ENCODE measurements around the gene RALBP1.
"Not testable (repeated sequence)": the region's sequence is repeated elsewhere in the genome, so short reads cannot be mapped to it uniquely, and the experiment has no call there.

The RALBP1 gene

DNA sequence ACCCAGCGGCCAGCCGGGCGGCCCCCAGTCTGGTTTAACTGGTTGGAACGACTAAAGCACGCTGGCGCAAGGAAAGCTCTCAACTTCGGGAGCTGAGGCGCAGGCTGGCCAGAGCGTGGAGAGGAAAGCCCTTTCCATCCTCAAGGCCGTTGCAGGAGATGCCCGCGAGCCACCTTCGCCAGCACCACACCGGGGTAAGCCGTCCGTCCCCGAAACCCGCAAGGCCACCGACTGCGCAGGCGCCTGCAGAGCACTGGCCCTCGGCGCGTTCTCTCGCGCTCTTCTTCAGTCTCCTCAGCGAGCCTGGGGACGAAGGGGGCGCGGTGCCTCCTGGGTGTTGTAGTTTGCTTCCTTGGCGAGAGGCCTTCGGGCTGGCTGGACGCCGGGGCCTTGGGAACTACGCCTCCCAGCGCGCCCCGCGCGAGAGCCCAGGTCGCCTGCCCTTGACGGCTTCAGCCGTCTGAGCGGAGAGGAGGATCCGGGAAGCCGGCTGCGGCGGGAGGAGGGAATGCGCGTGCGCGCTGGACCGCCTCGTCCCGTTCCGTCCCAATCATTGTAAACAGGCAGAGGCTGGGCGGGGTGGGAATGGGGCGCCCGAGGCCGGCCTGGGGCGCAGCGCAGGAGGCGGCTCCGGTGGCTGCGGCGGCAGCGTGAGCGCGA lies at the start of gene RALBP1:
TSS of gene RALBP1 (plus strand) at position 531 of the 660 bp plus-strand sequence. CDS start 37,533 bp downstream, outside the sequence.
- DNase-seq = peak; percentile 82

DNA sequence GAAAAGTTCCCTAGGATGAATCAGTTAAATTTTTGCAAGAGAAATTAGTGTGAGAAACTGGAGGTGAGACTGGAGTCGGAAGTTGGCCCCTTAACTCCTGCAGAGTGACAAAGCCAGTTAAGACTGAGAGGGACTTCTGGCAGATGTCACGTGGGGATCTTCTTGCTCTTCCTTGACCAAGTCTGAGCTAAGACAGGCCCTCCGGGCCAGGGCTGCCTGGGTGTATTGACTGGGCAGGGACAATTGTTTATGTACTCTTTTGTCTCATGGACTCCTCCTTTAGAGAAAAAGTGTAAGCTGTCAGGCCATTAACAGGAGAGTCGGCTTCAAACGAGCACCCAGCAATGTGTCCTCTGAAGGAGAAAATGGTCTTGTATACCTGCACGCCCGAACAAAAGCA lies 48.6 kb upstream of the RALBP1 start:
- DNase-seq = no peak

DNA sequence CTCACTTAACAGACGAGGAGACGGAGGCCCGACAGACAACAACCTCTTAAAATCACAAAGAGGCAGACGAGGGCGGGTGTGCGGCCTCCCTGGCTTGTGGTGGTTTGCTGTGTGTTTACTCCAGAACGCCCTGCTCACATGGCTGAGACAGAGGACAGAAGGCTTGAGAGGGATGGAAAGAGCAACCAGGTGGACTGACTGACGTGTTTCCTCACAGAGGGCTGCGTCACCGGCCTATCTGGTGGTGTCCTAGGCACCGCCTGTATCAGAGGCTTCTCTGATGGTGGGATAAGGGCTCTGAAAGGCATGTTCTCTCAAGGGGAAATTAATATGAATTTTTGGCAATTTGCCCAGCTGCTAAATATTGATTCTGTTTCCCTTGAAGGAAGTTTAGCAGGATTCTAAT lies 47.0 kb upstream of the RALBP1 start:
- peak; percentile 37 for DNase-seq

DNA sequence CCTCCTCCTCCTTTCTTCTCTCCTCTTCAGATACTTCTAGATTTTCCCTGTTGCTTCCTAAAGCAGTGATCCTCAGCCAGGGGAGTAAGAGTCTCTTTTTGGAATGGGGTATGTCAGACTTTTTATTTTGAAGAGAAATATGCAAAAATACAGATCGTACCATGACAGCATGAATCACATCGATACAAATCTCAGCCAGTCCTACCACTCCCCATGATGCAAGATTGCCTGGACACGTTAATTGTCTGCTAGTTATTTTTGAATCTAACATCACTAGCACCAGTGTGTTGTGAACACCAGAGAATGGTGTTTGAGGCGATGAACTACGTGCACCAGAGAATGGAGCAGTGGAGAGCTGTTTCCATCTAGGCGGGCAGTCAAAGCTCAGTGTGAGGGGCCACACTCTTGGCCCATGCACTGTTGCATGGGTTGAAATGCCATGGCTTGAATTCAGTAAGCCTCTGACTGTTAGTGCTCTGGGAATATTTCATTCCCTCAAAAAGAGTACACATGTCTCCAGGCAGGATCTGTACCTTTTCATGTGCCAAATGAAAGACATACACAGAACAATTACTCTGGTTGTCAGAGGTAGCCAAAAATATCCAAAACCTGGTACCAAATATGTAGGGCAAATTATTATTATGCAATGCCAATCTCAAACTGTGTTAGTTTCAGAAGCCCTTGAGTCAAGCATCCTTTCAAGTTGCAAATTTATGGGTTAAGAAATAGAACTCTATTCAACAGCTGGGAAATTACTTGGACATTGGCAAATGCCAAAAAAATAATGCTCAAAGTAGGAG lies 46.3 kb upstream of the RALBP1 start:
- no peak for DNase-seq

DNA sequence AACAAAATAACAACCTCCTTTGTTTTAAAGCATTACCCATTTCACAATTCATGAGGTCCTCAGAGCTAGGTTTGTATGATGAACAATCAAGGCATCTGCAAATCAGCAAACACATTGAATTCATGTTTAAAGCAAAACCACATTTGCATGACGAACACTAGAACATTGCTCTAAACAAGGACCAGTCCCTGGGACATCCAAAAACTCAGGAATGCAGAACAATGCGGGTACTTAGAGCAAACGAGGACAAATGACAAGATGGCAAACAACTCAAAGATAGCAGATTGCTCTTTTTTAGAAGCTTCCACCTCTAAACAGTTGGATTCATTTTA lies 45.7 kb upstream of the RALBP1 start:
- no peak for DNase-seq

DNA sequence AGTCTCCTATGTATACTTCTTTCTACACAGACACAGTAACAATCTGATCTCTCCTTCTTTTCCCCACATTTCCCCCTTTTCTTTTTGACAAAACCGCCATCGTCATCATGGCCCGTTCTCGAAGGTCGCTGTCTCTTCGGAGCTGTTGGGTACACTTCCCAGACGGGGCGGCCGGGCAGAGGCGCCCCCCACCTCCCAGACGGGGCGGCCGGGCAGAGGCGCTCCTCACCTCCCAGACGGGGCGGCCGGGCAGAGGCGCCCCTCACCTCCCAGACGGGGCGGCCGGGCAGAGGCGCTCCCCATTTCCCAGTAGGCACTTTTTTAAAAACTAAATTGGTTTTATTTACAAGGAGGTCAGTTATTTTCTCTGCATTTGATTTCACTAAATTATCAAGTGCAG lies 45.0 kb upstream of the RALBP1 start:
- not testable (repeated sequence) for DNase-seq

DNA sequence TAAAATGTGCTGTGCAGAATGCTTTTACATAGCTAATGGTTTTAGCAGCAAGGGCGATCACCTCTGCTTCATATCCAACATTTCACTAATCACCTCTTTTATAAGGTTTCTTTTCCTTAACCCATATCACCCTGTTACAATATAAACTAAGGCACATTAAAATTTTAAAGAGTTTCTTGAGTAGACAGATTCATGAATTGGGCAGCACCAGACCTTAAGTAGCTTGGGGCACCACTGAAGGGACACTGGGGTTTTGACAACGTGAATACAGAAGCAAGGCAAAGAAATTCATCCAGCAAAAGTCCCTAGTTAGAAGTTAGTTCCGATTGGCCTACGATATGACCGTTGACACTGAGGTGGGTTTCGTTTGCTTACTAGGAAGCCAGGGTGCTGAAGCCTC lies 44.0 kb upstream of the RALBP1 start:
- no peak for DNase-seq

DNA sequence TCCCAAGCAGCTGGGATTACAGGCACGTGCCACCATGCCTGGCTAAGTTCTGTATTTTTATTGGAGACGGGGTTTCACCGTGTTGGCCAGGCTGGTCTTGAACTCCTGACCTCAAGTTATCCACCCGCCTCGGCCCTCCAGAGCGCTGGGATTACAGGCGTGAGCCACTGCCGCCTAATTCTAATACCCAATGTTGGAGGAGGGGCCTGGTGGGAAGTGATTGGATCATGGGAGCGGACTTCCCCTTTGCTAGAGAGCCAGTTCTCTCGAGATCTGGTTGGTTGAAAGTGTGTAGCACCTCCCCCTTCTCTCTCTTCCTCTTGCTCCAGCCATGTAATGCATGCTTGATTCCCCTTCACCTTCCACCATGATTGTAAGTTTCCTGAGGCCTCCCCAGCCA lies 42.2 kb upstream of the RALBP1 start:
- not testable (repeated sequence) for DNase-seq

DNA sequence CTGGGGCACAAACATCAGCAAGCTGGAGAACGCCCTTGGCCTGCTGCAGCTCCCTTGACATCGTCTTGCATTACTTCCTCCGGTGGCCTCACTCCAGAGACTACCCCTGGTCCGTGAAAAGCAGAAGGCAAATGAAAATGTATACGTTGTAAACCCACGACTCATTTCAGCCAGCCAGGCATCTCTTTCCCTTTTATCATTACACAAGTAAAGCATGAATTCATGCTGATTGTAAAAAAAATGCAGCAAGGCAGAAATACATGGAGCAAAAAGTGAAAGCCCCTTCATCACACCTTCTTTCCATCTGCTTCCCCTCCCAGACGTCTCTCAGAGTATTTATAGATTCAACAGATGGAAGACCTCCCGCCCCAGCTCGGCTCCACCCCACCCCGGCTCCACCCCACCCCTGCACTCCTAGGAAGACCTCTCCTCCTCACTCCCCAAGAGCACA lies 41.6 kb upstream of the RALBP1 start:
- no peak for DNase-seq

DNA sequence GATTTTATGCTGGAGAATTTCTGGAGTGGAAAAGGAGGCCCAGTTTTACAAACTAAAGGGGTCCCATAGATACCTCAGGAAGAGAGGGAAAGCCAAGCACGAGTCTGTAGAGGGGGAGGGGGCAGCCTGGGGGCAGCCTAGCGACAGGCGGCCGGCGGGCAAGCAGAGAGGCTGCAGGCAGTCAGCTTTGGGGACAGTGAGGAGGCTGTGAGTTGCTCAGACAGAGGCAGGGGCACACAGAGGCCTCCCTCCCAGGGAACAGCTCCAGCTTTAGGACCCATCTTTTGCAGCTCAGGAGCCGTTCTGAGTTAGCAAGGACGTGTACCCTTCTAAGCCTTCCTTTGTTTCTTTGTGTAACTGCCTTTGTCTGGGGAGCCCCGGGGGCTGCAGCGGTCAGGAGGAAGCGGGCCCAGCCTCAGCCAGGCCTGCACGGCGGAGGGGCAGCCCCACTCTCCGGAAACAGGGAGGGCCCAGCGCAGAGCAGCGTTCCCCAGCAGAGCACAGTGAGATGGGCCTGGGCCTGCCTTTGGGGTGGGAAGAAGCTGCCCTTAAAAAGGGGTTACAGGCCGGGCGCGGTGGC lies 41.1 kb upstream of the RALBP1 start:
- DNase-seq = no peak

DNA sequence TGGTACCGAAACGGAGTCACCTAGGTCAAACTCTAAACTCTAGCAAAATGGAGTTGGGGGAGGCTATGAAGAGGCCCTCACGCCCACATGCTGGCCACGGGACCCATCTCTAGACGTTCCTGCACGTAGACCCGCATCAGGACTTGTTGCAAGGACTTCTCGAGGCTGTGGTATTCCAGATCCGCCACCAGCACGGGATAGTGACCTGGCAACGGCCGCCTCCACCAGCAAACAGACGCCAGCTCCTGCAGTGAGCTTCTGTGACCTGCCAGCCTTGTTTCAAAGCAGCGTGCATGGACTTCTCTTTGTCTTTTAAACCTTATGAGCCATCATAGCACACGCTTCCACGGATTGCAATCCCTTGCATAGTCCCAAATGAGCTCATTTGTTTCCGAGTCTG lies 40.3 kb upstream of the RALBP1 start:
- DNase-seq = no peak

DNA sequence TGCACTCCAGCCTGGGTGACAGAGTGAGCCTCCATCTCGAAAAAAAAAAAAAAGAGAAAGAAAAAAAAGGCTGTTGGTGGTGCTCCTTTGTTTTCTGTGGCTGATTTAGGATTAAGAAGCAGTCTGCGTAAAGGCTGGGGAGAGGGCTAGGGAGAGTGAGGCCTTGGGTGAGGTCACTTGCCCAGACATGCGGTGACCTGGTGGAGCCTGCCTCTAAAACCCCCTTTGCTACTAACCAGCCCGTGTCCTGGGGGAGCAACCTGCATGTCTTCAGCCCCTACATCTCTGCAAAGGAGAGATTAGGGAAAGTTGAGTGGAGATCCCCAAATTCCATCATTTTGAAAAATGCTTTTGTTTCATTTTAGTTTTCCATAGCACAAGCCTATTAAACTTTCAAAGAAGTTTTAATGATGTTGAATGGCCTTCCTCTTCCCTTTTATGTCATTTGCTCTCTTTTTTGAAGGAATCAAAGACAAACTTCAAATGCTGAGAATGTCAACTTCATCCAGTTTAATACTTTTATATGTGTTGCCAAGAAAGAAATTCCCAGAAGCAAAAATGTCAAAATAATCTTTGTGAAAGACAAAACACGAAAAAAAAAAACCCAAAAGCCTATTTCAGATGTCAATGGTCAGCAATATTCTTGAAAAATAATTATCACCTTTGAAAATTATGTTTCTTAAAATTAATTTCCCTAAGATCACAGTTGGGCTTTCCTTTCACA lies 38.9 kb upstream of the RALBP1 start:
- DNase-seq = no peak

DNA sequence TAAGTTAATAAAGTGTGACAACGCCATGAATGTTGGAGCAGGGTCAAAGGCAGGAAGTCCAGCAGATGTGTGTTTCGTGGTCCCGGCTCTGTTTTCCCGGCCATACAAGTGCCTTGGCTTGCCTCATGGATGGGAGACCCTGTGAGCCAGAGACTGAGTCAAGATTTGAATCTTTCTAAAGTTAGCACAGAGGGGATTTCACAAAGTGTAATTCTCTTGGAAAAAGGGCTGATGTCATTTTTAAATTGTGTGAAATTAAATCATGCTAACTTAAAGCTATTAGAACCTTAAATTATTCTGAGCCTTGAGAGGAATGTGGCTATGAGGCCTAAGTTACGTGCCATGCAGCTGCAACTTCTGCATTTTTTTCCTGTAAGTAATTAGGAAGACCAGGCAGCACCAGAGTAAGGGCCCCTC lies 38.3 kb upstream of the RALBP1 start:
- DNase-seq = no peak

DNA sequence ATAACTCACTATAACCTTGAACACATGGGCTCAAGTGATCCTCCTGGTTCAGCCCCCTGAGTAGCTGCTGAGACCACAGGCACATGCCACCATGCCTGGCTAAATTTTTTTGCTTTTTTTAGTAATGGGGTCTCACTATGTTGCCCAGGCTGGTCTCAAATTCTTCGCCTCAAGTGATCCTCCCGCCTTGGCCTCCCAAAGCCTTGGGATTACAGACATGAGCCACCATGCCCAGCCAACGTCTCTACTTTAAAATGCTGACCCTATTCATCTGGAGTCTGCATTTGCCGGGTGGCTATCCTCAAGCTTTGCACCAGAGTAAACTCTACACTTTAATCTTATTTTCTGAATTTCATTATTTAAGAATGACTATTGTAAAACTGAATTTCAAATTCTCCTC lies 37.6 kb upstream of the RALBP1 start:
- no peak for DNase-seq

DNA sequence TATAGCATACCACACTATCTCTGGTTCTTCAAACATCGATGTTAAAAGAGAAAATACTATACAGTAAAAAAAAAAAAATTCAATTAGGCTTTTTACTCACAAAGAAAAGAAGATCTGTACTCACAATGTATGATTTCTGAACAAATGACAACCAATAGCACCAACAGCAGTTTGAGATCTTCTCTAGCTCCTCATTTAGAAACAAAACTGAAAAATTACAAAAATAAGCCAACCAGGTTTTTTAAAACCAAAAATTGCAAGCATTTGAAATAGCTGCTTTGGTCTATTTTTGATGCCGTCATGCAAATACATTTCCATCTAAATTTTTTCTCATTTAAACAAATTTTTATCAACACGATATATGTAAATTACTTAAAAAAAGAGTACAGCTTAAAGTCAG lies 34.3 kb upstream of the RALBP1 start:
- DNase-seq = no peak

DNA sequence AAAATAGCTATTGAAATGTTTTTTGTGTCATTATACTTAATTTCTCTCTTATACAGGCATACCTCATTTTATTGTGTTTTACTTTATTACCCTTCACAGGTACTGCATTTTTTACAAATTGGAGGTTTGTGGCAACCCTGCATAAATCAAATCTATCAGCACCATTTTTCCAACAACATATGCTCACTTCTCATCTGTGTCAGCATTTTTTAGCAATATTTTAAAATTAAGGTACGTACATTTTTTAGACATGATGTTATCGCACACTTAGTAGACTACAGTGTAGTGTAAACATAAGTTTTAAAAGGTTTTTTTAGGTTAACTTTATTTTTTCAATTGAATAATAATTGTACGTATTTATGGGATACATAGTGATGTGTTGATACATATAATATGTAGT lies 30.8 kb upstream of the RALBP1 start:
- no peak for DNase-seq

DNA sequence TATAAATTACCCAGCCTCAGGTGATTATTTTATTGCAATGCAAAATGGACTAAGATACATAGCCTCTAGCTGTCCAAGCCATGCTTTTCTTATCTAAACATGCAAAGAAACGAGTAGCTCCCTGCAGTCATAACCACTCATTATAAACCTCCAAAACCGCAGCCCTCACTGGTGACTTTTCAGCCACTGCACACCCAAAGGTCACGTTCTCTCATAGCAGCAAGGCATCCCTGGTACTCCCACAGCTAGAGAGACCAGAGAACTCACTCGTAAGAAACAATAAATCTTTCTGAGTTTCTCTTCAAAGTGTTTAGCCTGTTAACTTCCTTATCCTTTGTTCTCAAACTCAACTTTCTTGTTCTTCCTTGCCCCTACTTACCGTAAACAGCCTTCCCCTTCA lies 28.5 kb upstream of the RALBP1 start:
- DNase-seq = no peak

DNA sequence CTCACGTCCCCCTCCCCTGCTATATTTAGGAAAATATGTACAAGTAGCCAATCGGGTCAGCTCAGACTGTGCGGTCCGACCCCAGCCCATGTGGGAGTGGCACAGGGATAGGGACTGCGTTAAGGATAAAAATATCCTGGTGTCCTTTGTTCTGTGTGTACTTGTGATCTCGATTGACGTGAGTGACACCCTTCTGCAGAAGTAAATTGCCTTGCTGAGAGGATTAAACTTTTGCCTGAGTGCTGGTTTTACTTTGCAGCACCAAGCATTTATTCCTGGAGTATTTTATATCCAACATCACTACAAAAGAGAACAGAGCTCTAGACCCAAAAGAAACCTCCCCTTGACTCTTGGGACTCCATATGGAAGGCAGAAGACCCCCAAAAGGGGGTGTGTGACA lies 28.0 kb upstream of the RALBP1 start:
- no peak for DNase-seq

DNA sequence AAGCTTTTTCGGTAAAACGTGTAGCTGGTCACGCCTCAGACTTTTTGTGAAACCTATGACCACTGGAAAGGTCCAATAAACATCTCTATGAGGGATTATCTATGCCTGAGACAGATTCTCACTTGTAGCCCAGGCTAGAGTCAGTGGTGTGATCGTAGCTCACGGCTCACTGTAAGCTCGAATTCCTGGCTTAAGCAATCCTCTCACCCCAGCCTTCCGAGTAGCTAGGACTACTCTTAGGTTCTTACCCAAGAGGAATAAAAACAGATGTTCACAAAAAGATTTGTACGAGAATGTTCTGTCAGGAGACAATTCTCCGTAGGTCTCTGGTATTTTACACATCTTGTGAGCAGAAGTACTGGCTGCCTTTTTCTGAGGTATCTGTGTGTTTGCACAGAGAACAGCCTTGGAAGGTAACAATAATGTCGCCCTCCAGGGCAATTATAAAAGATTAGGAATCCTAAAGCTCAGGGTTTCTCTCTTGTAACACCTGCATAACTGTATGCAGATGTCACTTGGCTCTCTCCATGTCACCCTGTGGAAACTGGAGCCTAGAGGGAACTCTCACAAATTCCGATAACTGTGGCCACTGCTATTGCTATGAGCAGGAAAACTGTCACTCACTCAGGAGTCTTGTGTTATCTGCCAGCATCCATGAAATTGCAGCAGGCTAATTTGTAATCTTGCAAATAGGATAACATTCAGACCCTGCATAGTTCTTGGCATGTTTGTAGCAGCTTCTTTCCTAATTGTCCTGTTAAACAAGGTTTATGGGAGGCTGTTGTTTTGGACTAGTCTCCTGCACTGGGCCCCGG lies 25.5 kb upstream of the RALBP1 start:
- no peak for DNase-seq

DNA sequence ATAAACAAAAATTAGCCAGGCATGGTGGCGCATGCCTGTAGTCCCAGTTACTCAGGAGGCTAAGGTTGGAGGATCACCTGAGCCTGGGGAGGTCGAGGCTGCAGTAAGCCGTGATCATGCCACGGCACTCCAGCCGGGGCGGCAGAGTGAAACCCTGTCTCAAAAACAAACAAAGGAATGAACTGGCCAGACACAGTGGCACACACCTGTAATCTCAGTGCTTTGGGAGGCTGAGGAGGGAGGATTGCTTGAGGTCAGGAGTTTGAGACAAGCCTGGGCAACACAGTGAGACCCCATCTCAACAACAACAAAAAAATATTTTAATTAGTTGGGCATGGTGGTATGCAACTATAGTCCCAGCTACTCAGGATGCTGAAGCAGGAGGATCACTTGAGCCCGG lies 24.4 kb upstream of the RALBP1 start:
- not testable (repeated sequence) for DNase-seq

DNA sequence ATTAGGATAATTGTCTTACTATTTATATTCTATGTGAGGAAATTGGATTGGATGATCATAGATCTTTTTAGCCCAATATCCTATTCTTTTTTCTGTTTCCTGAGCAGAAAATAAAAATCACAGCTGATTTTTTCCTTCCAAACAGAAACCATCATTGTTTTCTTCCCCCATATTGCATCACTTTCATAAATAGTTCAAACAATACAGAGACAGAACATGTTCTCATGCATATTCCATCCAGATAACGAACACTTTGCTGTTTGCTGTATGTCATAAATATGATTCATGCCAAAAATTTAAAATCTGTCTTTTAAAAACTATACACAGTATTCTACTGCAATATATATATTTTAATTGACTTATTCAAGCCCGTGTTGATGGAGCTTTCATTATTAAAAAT lies 22.0 kb upstream of the RALBP1 start:
- DNase-seq = no peak

DNA sequence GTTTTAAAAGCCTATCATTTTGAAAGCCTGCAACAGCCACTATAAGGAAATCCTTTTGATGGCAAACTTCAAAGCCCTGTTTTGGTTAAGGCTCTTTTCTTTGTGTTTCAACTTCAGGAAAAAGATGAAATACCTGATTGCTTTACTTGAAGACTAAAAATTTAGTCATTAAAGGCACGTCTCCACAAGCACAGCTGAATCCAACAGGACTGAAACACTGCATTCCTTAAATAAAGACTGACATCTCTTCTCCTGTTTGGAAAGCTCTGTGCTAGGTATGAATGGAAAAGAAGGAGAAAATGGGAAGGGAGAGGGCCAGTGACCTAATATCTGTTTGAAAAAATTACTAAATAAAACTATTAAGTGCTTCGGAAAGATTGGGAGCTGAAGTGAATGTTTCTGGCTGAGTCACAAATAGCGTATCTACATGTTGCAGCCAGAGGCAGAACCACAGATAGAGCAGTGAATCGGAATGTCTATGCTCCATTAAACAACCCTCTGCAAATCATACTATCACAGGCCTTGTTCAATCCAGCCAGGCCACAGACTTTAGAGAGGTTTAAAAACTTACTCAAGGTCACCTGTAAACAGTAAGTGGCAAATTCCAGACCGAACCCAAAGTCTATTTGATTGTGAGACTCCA lies 21.1 kb upstream of the RALBP1 start:
- no peak for DNase-seq
